CD14-positive monocyte (primary cell): ENCODE results near the gene KRT1. TPM values are rescaled to one million over a fixed set of nuclear protein-coding genes. Genes with fewer than 3 reads are reported as not detected.

Source experiments
- DNase-seq, 3 donors: peaks; one replicate each; pipeline ENCODE4 v3.0.0-alpha.2; 2011 to 2022
- H2AFZ ChIP-seq: 2 replicates; pipeline ENCODE4 v1.6.0; 2012; ENCODE audit warnings: mild to moderate bottlenecking, low read depth, low read length, inconsistent platforms; ENCODE audit not compliant: insufficient read depth, poor library complexity, severe bottlenecking
- H3K27ac ChIP-seq, 2 donors: 1 replicate in 1 of 2; 2 replicates in 1 of 2; pipeline ENCODE4 v1.5.1; 2012 to 2013; ENCODE audit warnings: low read length in 2 of 2, control low read depth in 1 of 2, inconsistent platforms in 1 of 2, low read depth in 1 of 2, mild to moderate bottlenecking in 1 of 2
- H3K27me3 ChIP-seq, 2 donors: one replicate each; pipeline versions ENCODE4 v1.6.0 to v1.6.1; 2011 to 2013; ENCODE audit warnings: low read length in 2 of 2; ENCODE audit not compliant: control insufficient read depth in 2 of 2, insufficient read depth in 2 of 2
- H3K36me3 ChIP-seq, 2 donors: replicated peaks in 1 of 2; 1 replicate in 1 of 2; 2 replicates in 1 of 2; pipeline versions ENCODE4 v1.5.1 to v1.6.1; 2012 to 2013; ENCODE audit warnings: low read length in 2 of 2, control low read depth in 1 of 2, inconsistent platforms in 1 of 2, mild to moderate bottlenecking in 1 of 2; ENCODE audit not compliant: insufficient read depth in 2 of 2, control insufficient read depth in 1 of 2
- H3K4me1 ChIP-seq, 2 donors: 1 replicate in 1 of 2; 2 replicates in 1 of 2; pipeline versions ENCODE4 v1.5.1 to v1.6.1; 2012 to 2013; ENCODE audit warnings: low read length in 2 of 2, control low read depth in 1 of 2, inconsistent platforms in 1 of 2, mild to moderate bottlenecking in 1 of 2, moderate library complexity in 1 of 2; ENCODE audit not compliant: insufficient read depth in 2 of 2, control insufficient read depth in 1 of 2
- H3K4me2 ChIP-seq: replicated peaks from 2 replicates; pipeline ENCODE3; 2012; ENCODE audit warnings: low read length, moderate library complexity, mild to moderate bottlenecking; ENCODE audit not compliant: poor library complexity, severe bottlenecking; ENCODE audit errors: extremely low read depth
- H3K4me3 ChIP-seq, 3 experiments: fragments of 200-600 bp in 1 of 3; sonication (generic) in 1 of 3; replicated peaks in 1 of 3; 1 replicate in 2 of 3; 2 replicates in 1 of 3; pipeline ENCODE4 v1.5.1; 2011 to 2013; ENCODE audit warnings: low read length in 3 of 3, mild to moderate bottlenecking in 3 of 3, control low read depth in 2 of 3, low read depth in 2 of 3, inconsistent platforms in 1 of 3, moderate library complexity in 1 of 3
- H3K79me2 ChIP-seq: 2 replicates; pipeline ENCODE4 v1.6.0; 2012; ENCODE audit warnings: mild to moderate bottlenecking, control low read depth, inconsistent platforms, low read length, moderate library complexity; ENCODE audit not compliant: insufficient read depth
- H3K9ac ChIP-seq: 2 replicates; pipeline ENCODE4 v1.6.0; 2017; ENCODE audit warnings: low read length, mild to moderate bottlenecking; ENCODE audit not compliant: insufficient read depth, poor library complexity, severe bottlenecking
- H3K9me3 ChIP-seq, 2 donors: replicated peaks in 1 of 2; 1 replicate in 1 of 2; 2 replicates in 1 of 2; pipeline versions ENCODE4 v1.5.1 to v1.6.1; 2012 to 2013; ENCODE audit warnings: low read length in 2 of 2, control low read depth in 1 of 2; ENCODE audit not compliant: control insufficient read depth in 1 of 2, insufficient read depth in 1 of 2
- H4K20me1 ChIP-seq: 2 replicates; pipeline ENCODE4 v1.6.0; 2012; ENCODE audit warnings: mild to moderate bottlenecking, low read length, control low read depth, moderate library complexity; ENCODE audit not compliant: insufficient read depth
- H3K27ac Mint-ChIP-seq, 7 donors: one replicate each; pipeline ENCODE4 v1.8.0; 2020; ENCODE audit warnings: mild to moderate bottlenecking in 7 of 7, mixed read lengths in 7 of 7, moderate library complexity in 6 of 7, inconsistent platforms in 2 of 7
- H3K27me3 Mint-ChIP-seq, 3 donors: one replicate each; pipeline ENCODE4 v1.8.0; 2021 to 2022; ENCODE audit warnings: low read depth in 3 of 3, mild to moderate bottlenecking in 3 of 3, mixed read lengths in 3 of 3, moderate library complexity in 3 of 3, inconsistent platforms in 1 of 3
- H3K36me3 Mint-ChIP-seq, 2 donors: one replicate each; pipeline ENCODE4 v1.8.0; 2020; ENCODE audit warnings: mixed read lengths in 2 of 2, inconsistent platforms in 1 of 2, mild to moderate bottlenecking in 1 of 2
- H3K4me1 Mint-ChIP-seq: one replicate; pipeline ENCODE4 v1.8.0; 2020; ENCODE audit warnings: mild to moderate bottlenecking, mixed read lengths
- H3K4me3 Mint-ChIP-seq, 2 donors: one replicate each; pipeline ENCODE4 v1.8.0; 2020; ENCODE audit warnings: mild to moderate bottlenecking in 2 of 2, mixed read lengths in 2 of 2, moderate library complexity in 1 of 2
- H3K9me3 Mint-ChIP-seq, 7 donors: one replicate each; pipeline ENCODE4 v1.8.0; 2020 to 2022; ENCODE audit warnings: mixed read lengths in 7 of 7, mild to moderate bottlenecking in 6 of 7, moderate library complexity in 6 of 7, inconsistent platforms in 2 of 7
- WGBS: methylation state at CpG from one replicate; pipeline ENCODE4 v1.1.5; 2013; ENCODE audit warnings: missing lambda C conversion rate; ENCODE audit not compliant: insufficient coverage; 5-methylcytosine and 5-hydroxymethylcytosine counted together
- intact Hi-C, 2 donors: fragments of 100-400 bp; cut with micrococcal nuclease; formaldehyde crosslinking; loops; one replicate each; pipeline versions ENCODE4 v1.15.0 to v1.15.1; 2023
- polyA plus RNA-seq, 3 donors: library from polyadenylated mRNA; depleted of rRNA in 1 of 3; unstranded in 2 of 3; stranded (reverse) in 1 of 3; fragments of 300-500 nt in 2 of 3; fragments of >200 nt in 1 of 3; fragmentation: Illumina TruSeq in 2 of 3; gene quantifications; 1 replicate in 2 of 3; 2 replicates in 1 of 3; pipeline ENCODE4 v1.2.3, GENCODE V29; 2012 to 2021
- TF ChIP-seq, protein P1 (sequence below): fragments of 200-600 bp; IDR thresholded peaks from one replicate; pipeline ENCODE4 v1.8.0; 2022; ENCODE audit warnings: antibody characterized with exemption, mild to moderate bottlenecking

The KRT1 gene
- polyA plus RNA-seq, 3 donors, result not detected

DNA sequence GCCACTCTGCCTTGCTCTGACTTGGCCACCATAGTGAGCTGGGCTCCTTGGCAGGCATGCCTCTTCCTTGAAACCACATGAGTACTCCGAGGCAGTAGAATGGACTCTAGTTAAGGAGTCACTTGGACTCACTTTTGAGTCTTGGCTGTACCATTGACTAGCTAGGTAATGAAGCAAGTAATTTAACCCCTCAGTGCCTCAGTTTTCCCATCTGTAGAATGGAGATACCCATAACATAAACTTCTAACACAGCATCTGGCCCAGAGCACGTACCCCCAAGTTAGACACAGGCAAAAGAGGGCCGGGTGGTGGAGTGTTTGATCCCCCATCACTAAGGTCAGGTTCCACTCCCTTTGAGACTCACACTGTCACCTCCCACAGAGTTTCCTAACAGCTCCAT is 14.8 kb upstream of the KRT1 start:
- no peaks in the 10 kb centered on the region for H3K36me3 ChIP-seq
- intact Hi-C loops, result no loop called here
- no peak overlapping the region for H3K9ac ChIP-seq
- no peaks in the 10 kb centered on the region for H3K36me3 Mint-ChIP-seq
- no peak for DNase-seq
- H3K27me3 Mint-ChIP-seq, result peaks cover 23 to 35% (median 25%) of the 10 kb centered on the region in 3 donors
- H4K20me1 ChIP-seq, result no peaks in the 10 kb centered on the region
- no peak overlapping the region for H3K4me3 ChIP-seq
- peaks cover 9% of the 10 kb centered on the region for H3K4me1 Mint-ChIP-seq
- no peak overlapping the region for H3K4me2 ChIP-seq
- 84% methylated on average over 3 of the region's 3 CpGs for WGBS
- no peak overlapping the region for H3K27ac ChIP-seq
- H3K27me3 ChIP-seq, result peaks cover 15 to 28% of the 10 kb centered on the region in 2 donors
- H3K4me1 ChIP-seq, result peaks cover 3 to 5% of the 10 kb centered on the region in 2 donors
- TF ChIP-seq, protein P1, sequence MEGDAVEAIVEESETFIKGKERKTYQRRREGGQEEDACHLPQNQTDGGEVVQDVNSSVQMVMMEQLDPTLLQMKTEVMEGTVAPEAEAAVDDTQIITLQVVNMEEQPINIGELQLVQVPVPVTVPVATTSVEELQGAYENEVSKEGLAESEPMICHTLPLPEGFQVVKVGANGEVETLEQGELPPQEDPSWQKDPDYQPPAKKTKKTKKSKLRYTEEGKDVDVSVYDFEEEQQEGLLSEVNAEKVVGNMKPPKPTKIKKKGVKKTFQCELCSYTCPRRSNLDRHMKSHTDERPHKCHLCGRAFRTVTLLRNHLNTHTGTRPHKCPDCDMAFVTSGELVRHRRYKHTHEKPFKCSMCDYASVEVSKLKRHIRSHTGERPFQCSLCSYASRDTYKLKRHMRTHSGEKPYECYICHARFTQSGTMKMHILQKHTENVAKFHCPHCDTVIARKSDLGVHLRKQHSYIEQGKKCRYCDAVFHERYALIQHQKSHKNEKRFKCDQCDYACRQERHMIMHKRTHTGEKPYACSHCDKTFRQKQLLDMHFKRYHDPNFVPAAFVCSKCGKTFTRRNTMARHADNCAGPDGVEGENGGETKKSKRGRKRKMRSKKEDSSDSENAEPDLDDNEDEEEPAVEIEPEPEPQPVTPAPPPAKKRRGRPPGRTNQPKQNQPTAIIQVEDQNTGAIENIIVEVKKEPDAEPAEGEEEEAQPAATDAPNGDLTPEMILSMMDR, result no peak
- H3K79me2 ChIP-seq, result no peaks in the 10 kb centered on the region
- H3K27ac Mint-ChIP-seq, result no peak overlapping the region
- H3K4me3 Mint-ChIP-seq, result no peak overlapping the region
- no peak overlapping the region for H2AFZ ChIP-seq
- H3K9me3 ChIP-seq, result peaks cover 0 to 5% of the 10 kb centered on the region in 2 donors
- H3K9me3 Mint-ChIP-seq, result peaks cover 0 to 3% (median 0%) of the 10 kb centered on the region in 7 donors

DNA sequence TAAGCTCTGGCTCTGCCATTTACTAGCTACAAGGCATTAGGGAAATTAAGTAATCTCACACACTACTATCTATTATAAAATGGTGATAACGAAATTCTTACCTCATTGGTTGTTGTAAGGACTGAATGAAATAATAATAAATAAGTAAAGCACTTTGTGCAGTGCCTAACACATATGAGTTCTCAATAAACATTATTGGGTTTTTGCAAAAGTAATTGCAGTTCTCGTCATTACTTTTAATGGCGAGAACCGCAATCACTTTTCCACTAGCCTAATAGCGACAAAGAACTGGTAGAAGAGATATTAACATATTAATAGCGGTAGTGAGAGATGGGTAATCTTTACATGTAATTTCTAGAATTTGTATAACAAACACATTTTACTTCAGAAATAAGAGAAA is 13.9 kb upstream of the KRT1 start:
- TF ChIP-seq, protein P1, result no peak
- no peak overlapping the region for H3K27ac Mint-ChIP-seq
- Histone ChIP-seq H4K20me1 (no peaks in the 10 kb centered on the region), H3K4me3 (no peak overlapping the region), H3K79me2 (no peaks in the 10 kb centered on the region), H3K36me3 (no peaks in the 10 kb centered on the region), H3K9ac (no peak overlapping the region), H3K4me1 (peaks cover 3 to 5% of the 10 kb centered on the region in 2 donors), H2AFZ (no peak overlapping the region), H3K27me3 (peaks cover 17 to 34% of the 10 kb centered on the region in 2 donors), H3K27ac (no peak overlapping the region), H3K4me2 (no peak overlapping the region), H3K9me3 (peaks cover 0 to 5% of the 10 kb centered on the region in 2 donors)
- DNase-seq, result no peak
- H3K9me3 Mint-ChIP-seq, result peaks cover 0 to 3% (median 0%) of the 10 kb centered on the region in 7 donors
- H3K36me3 Mint-ChIP-seq, result no peaks in the 10 kb centered on the region
- H3K4me1 Mint-ChIP-seq, result peaks cover 9% of the 10 kb centered on the region
- intact Hi-C loops, result no loop called here
- WGBS, result no CpG with 5 or more reads among the region's 6 CpGs
- H3K27me3 Mint-ChIP-seq, result peaks cover 29 to 41% (median 32%) of the 10 kb centered on the region in 3 donors
- H3K4me3 Mint-ChIP-seq, result no peak overlapping the region
